Body of pancreas (tissue), 4 donors: ENCODE measurements around the gene WWOX. TPM values are rescaled to one million over a fixed set of nuclear protein-coding genes. Genes with fewer than 3 reads are reported as not detected.

ENCODE experiments used
- ATAC-seq: fragments of 150-250 bp; one replicate; pipeline ENCODE4 v1.9.1; 2016
- DNase-seq, 4 donors: peaks; one replicate each; pipeline ENCODE4 v3.0.0-alpha.2; 2019
- H3K27ac ChIP-seq, 4 donors: fragments of 200-600 bp; sonication (generic); 1 replicate in 3 of 4; 2 replicates in 1 of 4; pipeline versions ENCODE4 v1.5.1 to v1.6.1; 2016 to 2019; ENCODE audit warnings: mild to moderate bottlenecking in 1 of 4, mixed read lengths in 1 of 4, moderate library complexity in 1 of 4
- H3K27me3 ChIP-seq, 2 donors: fragments of 200-600 bp; sonication (generic); one replicate each; pipeline ENCODE4 v1.6.0; 2016; ENCODE audit warnings: mild to moderate bottlenecking in 1 of 2
- H3K36me3 ChIP-seq, 2 donors: fragments of 200-600 bp; sonication (generic); replicated peaks in 1 of 2; 2 replicates each; pipeline ENCODE4 v1.5.1; 2016; ENCODE audit warnings: low read depth in 2 of 2; ENCODE audit not compliant: insufficient read depth in 1 of 2
- H3K4me1 ChIP-seq: fragments of 200-600 bp; sonication (generic); one replicate; pipeline ENCODE4 v1.6.0; 2016
- H3K4me3 ChIP-seq, 2 donors: fragments of 200-600 bp; sonication (generic); 1 replicate in 1 of 2; 2 replicates in 1 of 2; pipeline ENCODE4 v1.5.1; 2016 to 2019
- H3K9me3 ChIP-seq, 3 donors: fragments of 200-600 bp; sonication (generic); 1 replicate in 2 of 3; 2 replicates in 1 of 3; pipeline ENCODE4 v1.5.1; 2016
- CTCF ChIP-seq, 7 experiments: fragments of 450-650 bp in 4 of 7; fragments of 200-600 bp in 3 of 7; sonication (generic) in 3 of 7; IDR thresholded peaks; one replicate each; pipeline ENCODE4 v1.5.1; 2016 to 2019; ENCODE audit warnings: antibody characterized with exemption in 7 of 7
- POLR2A ChIP-seq, 3 donors: fragments of 450-650 bp; IDR thresholded peaks; one replicate each; pipeline ENCODE4 v1.6.1; 2016; ENCODE audit warnings: antibody characterized with exemption in 3 of 3, mild to moderate bottlenecking in 2 of 3
- WGBS, 2 donors: methylation state at CpG; one replicate each; pipeline ENCODE4 v1.1.5; 2017; 5-methylcytosine and 5-hydroxymethylcytosine counted together
- intact Hi-C: fragments of 100-400 bp; cut with DNase I; formaldehyde crosslinking; loops from one replicate; pipeline ENCODE4 v1.15.1; 2023
- total RNA-seq, 2 donors: library from RNA; depleted of rRNA; stranded (reverse); fragments of >200 nt; gene quantifications; one replicate each; pipeline ENCODE4 v1.1.0, GENCODE V29; 2016

Gene WWOX
- total RNA-seq, 2 donors from 2014 or later, result 52.7 to 67.2 TPM

GRCh38 chr16:78499399-78499798, 399.9 kb downstream of the WWOX start:
- H3K27me3 ChIP-seq, result no peaks in the 10 kb centered on the region
- DNase-seq, result no peak
- no peak for ATAC-seq
- no peaks in the 10 kb centered on the region for H3K36me3 ChIP-seq
- TF ChIP-seq CTCF (IDR thresholded peaks at IDR 0.05) (no peak), POLR2A (IDR thresholded peaks at IDR 0.05) (no peak)
- H3K4me3 ChIP-seq, result no peak overlapping the region
- no peaks in the 10 kb centered on the region for H3K9me3 ChIP-seq
- H3K27ac ChIP-seq, result no peak overlapping the region
- 89 to 94% methylated on average over 10 of the region's 10 CpGs for WGBS, 2 donors
- no peaks in the 10 kb centered on the region for H3K4me1 ChIP-seq
- intact Hi-C loops, result no loop called here

- TF ChIP-seq CTCF (IDR thresholded peaks at IDR 0.05) (no peak), POLR2A (IDR thresholded peaks at IDR 0.05) (no peak)
- intact Hi-C loops, result no loop called here
- DNase-seq (no peak), ATAC-seq (no peak)
- Histone ChIP-seq H3K27me3 (no peaks in the 10 kb centered on the region), H3K27ac (no peak overlapping the region), H3K4me3 (no peak overlapping the region), H3K9me3 (no peaks in the 10 kb centered on the region), H3K36me3 (no peaks in the 10 kb centered on the region), H3K4me1 (no peaks in the 10 kb centered on the region)
- WGBS, 2 donors, result 74 to 85% methylated on average over 8 of the region's 8 CpGs
Measured at GRCh38 chr16:78500659-78501270, 401.3 kb downstream of the WWOX start.

- Histone ChIP-seq H3K27me3 (no peaks in the 10 kb centered on the region), H3K9me3 (no peaks in the 10 kb centered on the region), H3K27ac (no peak overlapping the region), H3K4me1 (no peaks in the 10 kb centered on the region), H3K36me3 (no peaks in the 10 kb centered on the region), H3K4me3 (no peak overlapping the region)
- intact Hi-C loops, result no loop called here
- TF ChIP-seq CTCF (IDR thresholded peaks at IDR 0.05), result no peak
- TF ChIP-seq POLR2A (IDR thresholded peaks at IDR 0.05), result no peak
- WGBS, 2 donors, result 89 to 96% methylated on average over 8 of the region's 8 CpGs
- no peak for ATAC-seq
- no peak for DNase-seq
Measured at GRCh38 chr16:78501744-78502143, 402.3 kb downstream of the WWOX start.

GRCh38 chr16:78502812-78503350, 403.4 kb downstream of the WWOX start:
- Histone ChIP-seq H3K36me3 (no peaks in the 10 kb centered on the region), H3K9me3 (no peaks in the 10 kb centered on the region), H3K4me3 (no peak overlapping the region), H3K27ac (no peak overlapping the region), H3K27me3 (no peaks in the 10 kb centered on the region), H3K4me1 (no peaks in the 10 kb centered on the region)
- DNase-seq (no peak), ATAC-seq (no peak)
- TF ChIP-seq POLR2A (IDR thresholded peaks at IDR 0.05), result no peak
- no peak for TF ChIP-seq CTCF (IDR thresholded peaks at IDR 0.05)
- WGBS, 2 donors, result 69 to 72% methylated on average over 10 of the region's 10 CpGs
- intact Hi-C loops, result no loop called here

GRCh38 chr16:78503602-78504001, 404.1 kb downstream of the WWOX start:
- no peak overlapping the region for H3K27ac ChIP-seq
- peak; percentile 40 for ATAC-seq
- 28 to 31% methylated on average over 3 of the region's 3 CpGs for WGBS, 2 donors
- no peaks in the 10 kb centered on the region for H3K4me1 ChIP-seq
- no peaks in the 10 kb centered on the region for H3K27me3 ChIP-seq
- H3K36me3 ChIP-seq, result no peaks in the 10 kb centered on the region
- DNase-seq, result peak; percentile 54 to 68 (median 54)
- TF ChIP-seq CTCF (IDR thresholded peaks at IDR 0.05) (peak; percentile 59 to 80 (median 64)), POLR2A (IDR thresholded peaks at IDR 0.05) (no peak)
- intact Hi-C loops, result no loop called here
- no peak overlapping the region for H3K4me3 ChIP-seq
- H3K9me3 ChIP-seq, result no peaks in the 10 kb centered on the region
